Neutrophil (primary cell): ENCODE data around the gene MS4A7.

Source experiments
- H3K27ac ChIP-seq: fragments of 200-600 bp; sonication (generic); 2 replicates; pipeline ENCODE4 v1.5.1; 2016; ENCODE audit warnings: mild to moderate bottlenecking, moderate library complexity
- H3K27me3 ChIP-seq: fragments of 200-600 bp; sonication (generic); 2 replicates; pipeline ENCODE4 v1.6.0; 2016; ENCODE audit warnings: mild to moderate bottlenecking
- H3K36me3 ChIP-seq: fragments of 200-600 bp; sonication (generic); 2 replicates; pipeline ENCODE4 v1.5.1; 2017
- H3K4me1 ChIP-seq, 2 experiments: fragments of 200-600 bp in 1 of 2; sonication (generic) in 1 of 2; 1 replicate in 1 of 2; 2 replicates in 1 of 2; pipeline versions ENCODE4 v1.5.1 to v1.6.1; 2013 to 2016; ENCODE audit warnings: low read depth in 1 of 2, low read length in 1 of 2, mild to moderate bottlenecking in 1 of 2, moderate library complexity in 1 of 2; ENCODE audit not compliant: control insufficient read depth in 1 of 2, insufficient read depth in 1 of 2
- H3K4me3 ChIP-seq, 2 experiments: fragments of 200-600 bp in 1 of 2; sonication (generic) in 1 of 2; 1 replicate in 1 of 2; 2 replicates in 1 of 2; pipeline ENCODE4 v1.5.1; 2013 to 2016; ENCODE audit warnings: low read depth in 1 of 2, low read length in 1 of 2, mild to moderate bottlenecking in 1 of 2, moderate library complexity in 1 of 2
- H3K9me3 ChIP-seq: fragments of 200-600 bp; sonication (generic); 2 replicates; pipeline ENCODE4 v1.5.1; 2016
- CTCF ChIP-seq: fragments of 200-600 bp; sonication (generic); IDR thresholded peaks from 2 replicates; pipeline ENCODE4 v1.5.1; 2016; ENCODE audit warnings: antibody characterized with exemption

MS4A7 gene

DNA sequence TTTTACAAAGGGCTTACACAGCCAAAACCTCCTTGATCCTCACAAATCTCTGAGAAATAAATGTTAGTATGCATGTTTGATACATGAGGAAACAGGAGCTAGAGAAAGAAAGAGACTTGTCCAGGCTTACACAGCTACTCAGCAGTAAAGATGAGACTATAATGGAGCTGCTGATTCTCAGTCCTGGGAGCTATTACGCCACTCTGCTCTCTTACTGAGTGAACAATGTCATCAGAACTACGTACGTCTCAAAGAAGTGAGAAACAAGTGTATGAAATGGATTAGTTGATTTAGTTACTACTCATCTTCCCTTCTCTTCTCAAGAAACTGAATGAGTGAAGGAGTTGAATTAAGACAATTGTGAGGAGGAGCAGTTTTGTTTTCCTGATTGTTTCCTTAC lies 39.0 kb upstream of the MS4A7 start:
- H3K9me3 ChIP-seq, result no peaks in the 10 kb centered on the region
- no peaks in the 10 kb centered on the region for H3K4me1 ChIP-seq
- TF ChIP-seq CTCF, result no peak
- no peak overlapping the region for H3K27ac ChIP-seq
- H3K27me3 ChIP-seq, result no peaks in the 10 kb centered on the region
- no peak overlapping the region for H3K4me3 ChIP-seq
- H3K36me3 ChIP-seq, result no peaks in the 10 kb centered on the region

DNA sequence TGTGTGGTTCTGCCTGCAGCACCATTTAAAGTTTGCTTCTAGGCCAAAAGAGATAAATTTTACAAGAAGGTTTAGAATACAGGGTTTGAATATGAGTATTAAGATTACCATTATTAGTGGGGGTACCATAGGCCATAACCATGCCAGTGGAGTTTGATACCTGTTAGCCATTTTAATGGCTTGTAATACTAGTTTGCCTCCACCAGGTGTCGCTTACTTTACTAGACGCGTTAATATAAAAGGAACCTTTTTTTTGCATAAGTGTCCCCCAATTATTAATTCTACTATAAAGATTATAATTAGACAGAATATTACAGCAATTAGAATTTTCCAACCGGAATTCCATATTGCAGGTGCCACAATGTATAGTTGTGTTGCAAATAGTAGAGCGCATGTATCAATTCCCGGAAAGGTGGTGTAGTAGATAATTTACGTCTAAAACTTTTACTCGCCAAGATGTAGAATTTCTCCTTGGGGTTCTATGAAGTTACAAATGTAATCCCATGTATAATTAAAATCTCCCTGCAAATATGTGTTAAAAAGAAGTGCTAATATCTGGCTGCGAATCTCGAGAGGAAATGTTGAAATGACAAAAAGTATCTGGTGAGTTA lies 35.1 kb upstream of the MS4A7 start:
- H3K4me3 ChIP-seq, result no peak overlapping the region
- H3K36me3 ChIP-seq, result no peaks in the 10 kb centered on the region
- H3K4me1 ChIP-seq, result no peaks in the 10 kb centered on the region
- H3K9me3 ChIP-seq, result no peaks in the 10 kb centered on the region
- H3K27ac ChIP-seq, result no peak overlapping the region
- peak; percentile 64 for TF ChIP-seq CTCF
- H3K27me3 ChIP-seq, result no peaks in the 10 kb centered on the region

DNA sequence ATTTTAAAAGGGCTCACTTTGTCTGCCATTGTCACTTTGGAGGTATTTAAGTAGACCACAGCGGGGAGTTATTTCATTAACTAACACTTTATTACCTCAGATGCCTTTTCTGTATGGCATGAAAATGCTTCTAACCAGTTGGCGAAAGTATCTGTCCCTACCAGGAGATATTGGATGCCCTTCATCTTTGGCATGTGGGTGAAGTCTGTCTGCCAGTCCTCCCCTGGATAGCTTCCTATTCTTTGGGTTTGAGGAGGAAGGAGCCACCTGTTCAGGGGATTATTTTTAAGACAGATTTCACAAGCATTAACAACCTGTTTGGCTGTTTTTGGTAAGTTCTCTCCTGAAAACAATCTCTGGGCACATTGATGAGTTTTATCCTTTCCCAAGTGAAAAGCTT lies 34.2 kb upstream of the MS4A7 start:
- no peaks in the 10 kb centered on the region for H3K9me3 ChIP-seq
- no peak overlapping the region for H3K27ac ChIP-seq
- no peaks in the 10 kb centered on the region for H3K4me1 ChIP-seq
- no peak for TF ChIP-seq CTCF
- no peaks in the 10 kb centered on the region for H3K36me3 ChIP-seq
- H3K4me3 ChIP-seq, result no peak overlapping the region
- no peaks in the 10 kb centered on the region for H3K27me3 ChIP-seq

DNA sequence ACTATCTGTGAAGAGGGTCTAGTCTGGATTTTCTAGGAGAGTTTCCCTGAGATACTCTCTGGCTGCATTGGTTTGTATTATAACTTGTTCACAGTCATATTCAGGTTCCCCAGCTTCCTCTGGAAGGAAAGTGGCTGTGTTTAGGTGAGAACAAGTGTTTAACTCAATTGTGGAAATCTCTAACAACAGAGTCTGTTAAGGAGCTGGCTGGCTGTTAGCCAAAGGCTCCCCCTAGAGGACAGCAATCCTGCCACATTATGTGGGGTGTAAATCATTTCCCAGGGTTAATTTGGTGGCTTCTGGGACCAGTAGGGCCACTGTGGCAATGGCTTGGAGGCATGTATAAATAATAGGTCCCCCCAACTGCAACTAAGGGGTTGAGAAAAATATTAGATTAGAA lies 32.8 kb upstream of the MS4A7 start:
- TF ChIP-seq CTCF, result no peak
- no peaks in the 10 kb centered on the region for H3K4me1 ChIP-seq
- H3K27ac ChIP-seq, result no peak overlapping the region
- H3K9me3 ChIP-seq, result no peaks in the 10 kb centered on the region
- no peaks in the 10 kb centered on the region for H3K36me3 ChIP-seq
- H3K4me3 ChIP-seq, result no peak overlapping the region
- no peaks in the 10 kb centered on the region for H3K27me3 ChIP-seq

GRCh38 chr11:60347084-60347797 lies 31.1 kb upstream of the MS4A7 start:
- Histone ChIP-seq H3K9me3 (no peaks in the 10 kb centered on the region), H3K4me1 (no peaks in the 10 kb centered on the region), H3K4me3 (no peak overlapping the region), H3K27me3 (no peaks in the 10 kb centered on the region), H3K36me3 (no peaks in the 10 kb centered on the region), H3K27ac (no peak overlapping the region)
- TF ChIP-seq CTCF, result no peak
